Endothelial cell of umbilical vein (primary cell): ENCODE measurements around the gene ACP3. TPM values are rescaled to one million over a fixed set of nuclear protein-coding genes. Genes with fewer than 3 reads are reported as not detected.
"Not testable (repeated sequence)": the region's sequence is repeated elsewhere in the genome, so short reads cannot be mapped to it uniquely, and the experiment has no call there.

Experiments used
- BruUV-seq: library from RNA; stranded (reverse); fragments of 400-500 nt; replicated peaks from 2 replicates; lab custom pipeline; 2021; lab: Mats Ljungman, UMichigan
- CTCF ChIA-PET: fragments of 300-600, 350-600 bp; sonication (Branson Sonifier 250); formaldehyde crosslinking; loops from one replicate; lab custom pipeline; 2021; ENCODE audit warnings: antibody characterized with exemption, inconsistent platforms; lab: Charles Lee
- POLR2A ChIA-PET: fragments of 300-600, 350-600 bp; sonication (Branson Sonifier 250); formaldehyde crosslinking; loops from one replicate; lab custom pipeline; 2021; ENCODE audit warnings: antibody characterized with exemption, inconsistent platforms; lab: Charles Lee
- DNase-seq: peaks from one replicate; pipeline ENCODE4 v3.0.0-alpha.2; 2011; ENCODE audit warnings: low read depth, low spot score
- FAIRE-seq: peaks from 2 replicates; lab custom pipeline; 2011; peaks lifted over from hg19 to GRCh38; lab: Jason Lieb, UNC
- H2AFZ ChIP-seq: 2 replicates; pipeline ENCODE4 v1.6.0; 2012; ENCODE audit warnings: low read depth, low read length, control low read depth, inconsistent platforms
- H3K27ac ChIP-seq: 2 replicates; pipeline ENCODE4 v1.5.1; 2011; ENCODE audit warnings: low read depth, mild to moderate bottlenecking, control low read depth, low read length, moderate library complexity; ENCODE audit not compliant: insufficient read depth
- H3K27me3 ChIP-seq, 2 experiments: 2 replicates each; pipeline versions ENCODE4 v1.6.0 to v1.6.1; 2011; ENCODE audit warnings: low read length in 2 of 2, mixed read lengths in 1 of 2; ENCODE audit not compliant: control insufficient read depth in 2 of 2, insufficient read depth in 2 of 2
- H3K36me3 ChIP-seq, 2 experiments: 2 replicates in 1 of 2; 3 replicates in 1 of 2; pipeline ENCODE4 v1.5.1; 2011; ENCODE audit warnings: low read length in 2 of 2, mild to moderate bottlenecking in 1 of 2, moderate library complexity in 1 of 2; ENCODE audit not compliant: control insufficient read depth in 2 of 2, insufficient read depth in 2 of 2; ENCODE audit errors: extremely low read depth in 1 of 2
- H3K4me1 ChIP-seq: 3 replicates; pipeline ENCODE4 v1.5.1; 2011; ENCODE audit warnings: mild to moderate bottlenecking, low read length; ENCODE audit not compliant: control insufficient read depth, insufficient read depth; ENCODE audit errors: extremely low read depth
- H3K4me2 ChIP-seq: 2 replicates; pipeline ENCODE4 v1.6.1; 2011; ENCODE audit warnings: low read length, control low read depth, mixed read lengths; ENCODE audit not compliant: insufficient read depth
- H3K4me3 ChIP-seq, 3 experiments: fragments of 200-600 bp in 1 of 3; sonication (generic), shearing (Covaris generic) in 1 of 3; replicated peaks in 1 of 3; 2 replicates each; pipeline ENCODE4 v1.5.1; 2011 to 2016; ENCODE audit warnings: control low read depth in 3 of 3, low read length in 3 of 3, mild to moderate bottlenecking in 2 of 3, inconsistent platforms in 1 of 3, low read depth in 1 of 3, moderate library complexity in 1 of 3; ENCODE audit not compliant: insufficient read depth in 1 of 3
- H3K79me2 ChIP-seq: 2 replicates; pipeline ENCODE4 v1.6.0; 2012; ENCODE audit warnings: low read length, inconsistent platforms; ENCODE audit not compliant: control insufficient read depth, insufficient read depth
- H3K9ac ChIP-seq: replicated peaks from 2 replicates; pipeline ENCODE3; 2011; ENCODE audit warnings: low read length, control low read depth; ENCODE audit not compliant: insufficient read depth; ENCODE audit errors: extremely low read depth
- H3K9me1 ChIP-seq: replicated peaks from 3 replicates; pipeline ENCODE4 v1.6.0; 2011; ENCODE audit warnings: mild to moderate bottlenecking, low read length; ENCODE audit not compliant: control insufficient read depth, insufficient read depth; ENCODE audit errors: extremely low read depth
- H3K9me3 ChIP-seq: replicated peaks from 2 replicates; pipeline ENCODE4 v1.5.1; 2012; ENCODE audit warnings: low read length, inconsistent platforms; ENCODE audit not compliant: control insufficient read depth, insufficient read depth
- H4K20me1 ChIP-seq: replicated peaks from 2 replicates; pipeline ENCODE3; 2011; ENCODE audit warnings: mild to moderate bottlenecking, low read length; ENCODE audit not compliant: control insufficient read depth, insufficient read depth; ENCODE audit errors: extremely low read depth
- EZH2 ChIP-seq: IDR thresholded peaks from 2 replicates; pipeline ENCODE4 v1.6.1; 2012; ENCODE audit warnings: borderline replicate concordance, low read depth, mild to moderate bottlenecking, moderate library complexity, low read length, inconsistent platforms; ENCODE audit not compliant: severe bottlenecking
- FOS ChIP-seq: IDR thresholded peaks from 2 replicates; pipeline ENCODE4 v1.6.1; 2011; ENCODE audit warnings: mild to moderate bottlenecking, low read length, moderate library complexity, borderline replicate concordance; ENCODE audit not compliant: insufficient read depth
- GATA2 ChIP-seq: IDR thresholded peaks from 2 replicates; pipeline ENCODE4 v1.7.0; 2011; ENCODE audit warnings: low read depth, mild to moderate bottlenecking, moderate library complexity, mixed read lengths, low read length; ENCODE audit not compliant: insufficient read length, insufficient read depth
- JUN ChIP-seq: IDR thresholded peaks from 2 replicates; pipeline ENCODE4 v1.6.1; 2011; ENCODE audit warnings: borderline replicate concordance, low read depth; ENCODE audit not compliant: insufficient read length, insufficient read depth
- MAX ChIP-seq: IDR thresholded peaks from 2 replicates; pipeline ENCODE4 v1.6.1; 2011; ENCODE audit not compliant: insufficient read depth, insufficient read length
- MYC ChIP-seq: IDR thresholded peaks from one replicate; pipeline ENCODE4 v1.6.1; 2011; ENCODE audit warnings: mild to moderate bottlenecking, low read depth, low read length
- POLR2A ChIP-seq: IDR thresholded peaks from 2 replicates; pipeline ENCODE4 v1.6.1; 2012; ENCODE audit warnings: low read depth, mild to moderate bottlenecking, control low read depth, low read length
- POLR2AphosphoS5 ChIP-seq: IDR thresholded peaks from 2 replicates; pipeline ENCODE4 v1.6.1; 2012; ENCODE audit warnings: low read depth, mild to moderate bottlenecking, control low read depth, low read length, moderate library complexity; ENCODE audit not compliant: insufficient read depth
- dilution Hi-C: fragments of 300-500 bp; cut with MboI; formaldehyde crosslinking; loops from one replicate; pipeline ENCODE4 v1.15.0; 2019; ENCODE audit warnings: low sequenced_read_pairs; ENCODE audit not compliant: extremely low pct_ligation_motif_present
- intact Hi-C: fragments of 100-400 bp; cut with micrococcal nuclease; formaldehyde crosslinking; loops from one replicate; pipeline ENCODE4 v1.10.0; 2022
- polyA plus RNA-seq, 4 experiments: library from polyadenylated mRNA; depleted of rRNA in 3 of 4; stranded (reverse) in 3 of 4; unstranded in 1 of 4; fragments of >200 nt; gene quantifications; 2 replicates each; pipeline versions ENCODE4 v1.2.1 to v1.2.3, GENCODE V29; 2011 to 2012; ENCODE audit warnings: missing spikeins in 1 of 4
- total RNA-seq: library from RNA; stranded (reverse); gene quantifications from 2 replicates; pipeline ENCODE4 v1.2.3, GENCODE V29; 2021
- TF ChIP-seq, protein P1 (sequence below), 2 donors: IDR thresholded peaks; 1 replicate in 1 of 2; 2 replicates in 1 of 2; pipeline ENCODE4 v1.5.1; 2011; ENCODE audit warnings: low read length in 2 of 2, mild to moderate bottlenecking in 2 of 2, moderate library complexity in 2 of 2, control low read depth in 1 of 2, inconsistent platforms in 1 of 2, low read depth in 1 of 2; ENCODE audit not compliant: insufficient read depth in 1 of 2; ENCODE audit errors: extremely low read depth in 1 of 2

ACP3 gene
- total and polyA plus RNA-seq, 2 donors (not counting 3 experiments of a cell fraction or from before 2014, with no cell fraction given), result not detected

DNA sequence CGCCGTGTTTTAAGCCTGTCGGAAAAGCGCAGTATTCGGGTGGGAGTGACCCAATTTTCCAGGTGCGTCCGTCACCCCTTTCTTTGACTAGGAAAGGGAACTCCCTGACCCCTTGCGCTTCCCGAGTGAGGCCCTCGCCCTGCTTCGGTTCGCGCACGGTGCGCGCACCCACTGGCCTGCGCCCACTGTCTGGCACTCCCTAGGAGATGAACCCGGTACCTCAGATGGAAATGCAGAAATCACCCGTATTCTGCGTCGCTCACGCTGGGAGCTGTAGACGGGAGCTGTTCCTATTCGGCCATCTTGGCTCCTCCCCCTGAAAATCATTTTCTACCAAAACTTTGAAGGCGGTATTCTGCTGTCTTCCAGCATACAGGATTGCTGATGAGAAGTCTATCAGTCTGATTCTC, 59.7 kb downstream of the ACP3 start:
- H2AFZ ChIP-seq, H3K36me3 ChIP-seq, H3K27me3 ChIP-seq, H3K4me2 ChIP-seq, H3K79me2 ChIP-seq, H3K4me1 ChIP-seq, dilution Hi-C loops, H4K20me1 ChIP-seq, BruUV-seq, H3K9me3 ChIP-seq, DNase-seq, H3K9me1 ChIP-seq, H3K4me3 ChIP-seq, H3K9ac ChIP-seq, FAIRE-seq, CTCF ChIA-PET, H3K27ac ChIP-seq, POLR2A ChIA-PET, intact Hi-C loops: not testable (repeated sequence)

- no peaks in the 10 kb centered on the region for H3K4me1 ChIP-seq
- H3K9me1 ChIP-seq, result no peaks in the 10 kb centered on the region
- H3K4me2 ChIP-seq, result no peak overlapping the region
- dilution Hi-C loops, result no loop called here
- H3K4me3 ChIP-seq, result no peak overlapping the region
- FAIRE-seq, result no peak
- no peaks in the 10 kb centered on the region for H3K36me3 ChIP-seq
- TF ChIP-seq MYC (no peak), POLR2AphosphoS5 (no peak), MAX (no peak), FOS (no peak), JUN (no peak), GATA2 (no peak), POLR2A (no peak), EZH2 (no peak)
- TF ChIP-seq, protein P1, sequence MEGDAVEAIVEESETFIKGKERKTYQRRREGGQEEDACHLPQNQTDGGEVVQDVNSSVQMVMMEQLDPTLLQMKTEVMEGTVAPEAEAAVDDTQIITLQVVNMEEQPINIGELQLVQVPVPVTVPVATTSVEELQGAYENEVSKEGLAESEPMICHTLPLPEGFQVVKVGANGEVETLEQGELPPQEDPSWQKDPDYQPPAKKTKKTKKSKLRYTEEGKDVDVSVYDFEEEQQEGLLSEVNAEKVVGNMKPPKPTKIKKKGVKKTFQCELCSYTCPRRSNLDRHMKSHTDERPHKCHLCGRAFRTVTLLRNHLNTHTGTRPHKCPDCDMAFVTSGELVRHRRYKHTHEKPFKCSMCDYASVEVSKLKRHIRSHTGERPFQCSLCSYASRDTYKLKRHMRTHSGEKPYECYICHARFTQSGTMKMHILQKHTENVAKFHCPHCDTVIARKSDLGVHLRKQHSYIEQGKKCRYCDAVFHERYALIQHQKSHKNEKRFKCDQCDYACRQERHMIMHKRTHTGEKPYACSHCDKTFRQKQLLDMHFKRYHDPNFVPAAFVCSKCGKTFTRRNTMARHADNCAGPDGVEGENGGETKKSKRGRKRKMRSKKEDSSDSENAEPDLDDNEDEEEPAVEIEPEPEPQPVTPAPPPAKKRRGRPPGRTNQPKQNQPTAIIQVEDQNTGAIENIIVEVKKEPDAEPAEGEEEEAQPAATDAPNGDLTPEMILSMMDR (IDR thresholded peaks at IDR 0.05; ENCODE audit: extremely low read depth in 1 of 2, insufficient read depth in 1 of 2, low read depth in 1 of 2, low read length in 2 of 2), result no peak
- BruUV-seq, result no TSS peak
- no peak overlapping the region for H3K27ac ChIP-seq
- intact Hi-C loops, result no loop called here
- no peaks in the 10 kb centered on the region for H4K20me1 ChIP-seq
- no peak for DNase-seq
- no peak overlapping the region for H3K9ac ChIP-seq
- peaks cover 1 to 7% of the 10 kb centered on the region in 2 experiments for H3K27me3 ChIP-seq
- H3K9me3 ChIP-seq, result no peaks in the 10 kb centered on the region
- CTCF ChIA-PET, result no interaction called here
- no peaks in the 10 kb centered on the region for H3K79me2 ChIP-seq
- no peak overlapping the region for H2AFZ ChIP-seq
- POLR2A ChIA-PET, result no interaction called here
Measured at GRCh38 chr3:132378048-132378762, 61.0 kb downstream of the ACP3 start.
